Stimulated activated naive CD8-positive, alpha-beta T cell treated with anti-CD3 and anti-CD28 coated beads, Interleukin-15, Interleukin-2, amounts not matched to agents 100 ng/mL and 50 ng/mL, for 24 hours (primary cell): ENCODE measurements around the gene PJA2.

Source experiments
- H3K27ac Mint-ChIP-seq: one replicate; pipeline ENCODE4 v1.8.0; 2021; ENCODE audit warnings: mild to moderate bottlenecking, mixed read lengths
- H3K27me3 Mint-ChIP-seq: one replicate; pipeline ENCODE4 v1.8.0; 2021; ENCODE audit warnings: mixed read lengths
- H3K36me3 Mint-ChIP-seq: one replicate; pipeline ENCODE4 v1.8.0; 2021; ENCODE audit warnings: low read depth, mixed read lengths
- H3K4me1 Mint-ChIP-seq: one replicate; pipeline ENCODE4 v1.8.0; 2021; ENCODE audit warnings: low read depth, mixed read lengths
- H3K4me3 Mint-ChIP-seq: one replicate; pipeline ENCODE4 v1.8.0; 2021; ENCODE audit warnings: mild to moderate bottlenecking, mixed read lengths
- H3K9me3 Mint-ChIP-seq: one replicate; pipeline ENCODE4 v1.8.0; 2021; ENCODE audit warnings: mixed read lengths

The PJA2 gene

DNA sequence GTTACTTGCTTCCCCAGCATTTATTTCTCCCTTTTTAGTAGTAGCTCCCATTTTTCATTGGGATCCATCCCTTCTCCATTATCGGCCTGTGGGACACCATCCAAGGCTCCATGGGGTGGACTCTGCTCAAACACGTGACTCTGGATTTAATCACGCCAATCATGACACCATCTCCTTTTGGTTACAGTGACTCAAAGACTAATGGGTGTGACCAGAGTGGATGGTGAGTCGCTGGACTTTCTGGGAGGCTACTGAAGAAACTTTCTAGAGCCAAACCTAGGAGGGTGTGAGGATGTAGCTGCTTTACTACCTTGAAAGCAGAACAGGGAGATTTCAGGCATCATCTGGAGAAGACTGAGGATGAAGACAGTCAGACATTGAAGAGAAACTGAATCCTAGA, 93.1 kb downstream of the PJA2 start:
- Mint-ChIP-seq H3K36me3 (peaks cover 3% of the 10 kb centered on the region), H3K27me3 (no peaks in the 10 kb centered on the region), H3K4me3 (no peak overlapping the region), H3K27ac (no peak overlapping the region), H3K4me1 (no peaks in the 10 kb centered on the region), H3K9me3 (peaks cover 4% of the 10 kb centered on the region)

GRCh38 chr5:109315245-109315644, 94.5 kb downstream of the PJA2 start:
- H3K27ac Mint-ChIP-seq, result no peak overlapping the region
- H3K27me3 Mint-ChIP-seq, result no peaks in the 10 kb centered on the region
- H3K36me3 Mint-ChIP-seq, result peaks cover 1% of the 10 kb centered on the region
- H3K4me1 Mint-ChIP-seq, result no peaks in the 10 kb centered on the region
- peaks cover under 1% of the 10 kb centered on the region for H3K9me3 Mint-ChIP-seq
- H3K4me3 Mint-ChIP-seq, result no peak overlapping the region

DNA sequence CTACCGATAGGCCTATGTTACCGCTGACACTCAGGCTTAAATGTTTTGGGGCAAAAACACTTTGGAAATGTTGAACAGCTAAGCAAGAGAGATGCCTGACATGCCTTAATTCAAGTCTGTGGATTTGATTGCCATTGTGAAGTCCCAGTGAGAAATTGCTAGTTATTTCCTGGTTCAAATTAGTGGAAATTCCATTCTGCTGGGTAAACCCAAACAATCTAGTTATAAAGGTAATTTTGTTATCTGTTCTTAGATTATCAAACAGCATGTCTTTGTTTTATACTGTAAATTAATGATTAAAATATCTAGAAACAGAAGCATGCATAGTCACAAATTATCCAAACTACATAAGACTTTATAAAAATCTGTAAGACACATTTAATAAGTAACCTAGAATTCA, 96.6 kb downstream of the PJA2 start:
- H3K4me3 Mint-ChIP-seq, result no peak overlapping the region
- no peaks in the 10 kb centered on the region for H3K27me3 Mint-ChIP-seq
- H3K27ac Mint-ChIP-seq, result no peak overlapping the region
- no peaks in the 10 kb centered on the region for H3K36me3 Mint-ChIP-seq
- H3K9me3 Mint-ChIP-seq, result no peaks in the 10 kb centered on the region
- H3K4me1 Mint-ChIP-seq, result no peaks in the 10 kb centered on the region

DNA sequence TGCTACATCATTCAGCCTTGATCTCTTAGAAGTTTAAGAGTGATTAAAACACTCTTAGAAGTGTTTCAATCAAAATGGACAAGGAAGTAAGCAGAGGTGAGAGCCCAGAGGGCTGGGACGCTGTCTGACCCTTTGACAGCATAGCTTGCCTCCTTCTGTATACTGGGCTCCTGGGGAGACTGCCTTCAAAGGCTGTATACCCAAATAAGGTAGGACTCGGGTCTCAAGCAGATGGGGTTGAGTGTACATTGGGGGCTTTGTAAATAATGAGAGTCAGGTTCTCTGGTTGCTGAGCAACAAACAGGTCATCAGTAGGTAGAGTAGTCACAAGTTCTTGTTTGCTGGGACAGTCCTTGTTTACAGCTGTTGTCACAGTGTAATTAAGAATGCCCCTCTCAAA, 97.1 kb downstream of the PJA2 start:
- Mint-ChIP-seq H3K4me3 (no peak overlapping the region), H3K36me3 (no peaks in the 10 kb centered on the region), H3K27me3 (no peaks in the 10 kb centered on the region), H3K27ac (no peak overlapping the region), H3K4me1 (no peaks in the 10 kb centered on the region), H3K9me3 (no peaks in the 10 kb centered on the region)

DNA sequence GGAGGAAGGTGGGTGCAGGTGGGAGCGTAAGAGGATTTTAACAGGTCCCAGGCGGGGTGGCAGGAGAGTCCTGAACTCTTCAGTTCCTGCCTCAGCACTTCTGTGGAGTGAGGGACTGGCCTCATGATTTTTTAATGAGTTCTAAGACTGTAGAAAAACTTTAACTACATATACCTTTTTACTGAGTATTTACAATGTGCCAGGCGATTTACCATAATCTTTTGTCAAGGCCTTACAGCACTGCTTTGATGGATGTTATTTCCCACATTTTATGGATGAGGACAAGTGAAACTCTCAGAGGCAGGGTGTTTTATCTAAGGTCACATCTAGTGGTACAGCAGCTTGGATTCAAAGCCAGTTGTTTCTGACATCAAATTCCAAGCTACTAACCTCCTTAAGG, 99.5 kb downstream of the PJA2 start:
- Mint-ChIP-seq H3K9me3 (no peaks in the 10 kb centered on the region), H3K4me3 (no peak overlapping the region), H3K36me3 (no peaks in the 10 kb centered on the region), H3K27ac (no peak overlapping the region), H3K27me3 (no peaks in the 10 kb centered on the region), H3K4me1 (no peaks in the 10 kb centered on the region)

DNA sequence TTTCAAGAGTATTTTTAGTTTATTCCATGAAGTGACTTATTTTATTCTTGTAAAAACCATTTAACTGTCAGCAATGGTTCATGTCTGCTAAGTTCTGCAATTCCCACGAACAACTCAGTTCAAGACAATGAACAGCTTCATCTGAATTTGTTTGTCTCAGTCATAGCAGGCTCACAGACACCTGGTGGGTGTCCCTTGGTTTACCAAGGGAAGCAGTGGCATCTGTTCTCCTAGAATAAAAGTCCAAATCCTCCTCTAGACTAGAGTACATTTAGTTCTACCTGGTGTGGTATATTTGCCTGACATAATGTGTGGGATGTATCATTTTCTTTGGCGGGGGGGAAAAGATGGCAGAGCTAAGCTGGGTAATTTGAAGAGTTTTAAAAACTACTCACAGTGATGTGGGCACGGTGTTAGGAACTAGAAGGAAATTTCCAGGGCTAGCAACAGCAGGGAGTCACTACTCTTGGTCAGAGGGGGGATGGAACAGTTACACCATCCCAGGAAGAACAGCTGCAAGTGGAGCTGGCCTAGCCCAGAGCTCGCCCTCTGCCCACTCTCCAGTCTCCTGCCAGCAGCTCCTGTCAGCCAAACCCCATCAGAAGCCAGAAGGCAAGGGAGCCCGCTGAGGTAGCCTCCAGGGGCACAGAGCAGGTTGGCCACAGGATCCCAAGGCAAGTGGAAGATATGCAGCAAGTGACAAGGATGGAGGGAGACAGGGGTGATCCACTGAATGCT, 100.3 kb downstream of the PJA2 start:
- Mint-ChIP-seq H3K27ac (no peak overlapping the region), H3K4me1 (no peaks in the 10 kb centered on the region), H3K36me3 (no peaks in the 10 kb centered on the region), H3K9me3 (no peaks in the 10 kb centered on the region), H3K4me3 (no peak overlapping the region), H3K27me3 (no peaks in the 10 kb centered on the region)

- Mint-ChIP-seq H3K4me3 (no peak overlapping the region), H3K36me3 (no peaks in the 10 kb centered on the region), H3K4me1 (no peaks in the 10 kb centered on the region), H3K27ac (no peak overlapping the region), H3K27me3 (no peaks in the 10 kb centered on the region), H3K9me3 (no peaks in the 10 kb centered on the region)
Measured at GRCh38 chr5:109307951-109308350, 101.8 kb downstream of the PJA2 start.

DNA sequence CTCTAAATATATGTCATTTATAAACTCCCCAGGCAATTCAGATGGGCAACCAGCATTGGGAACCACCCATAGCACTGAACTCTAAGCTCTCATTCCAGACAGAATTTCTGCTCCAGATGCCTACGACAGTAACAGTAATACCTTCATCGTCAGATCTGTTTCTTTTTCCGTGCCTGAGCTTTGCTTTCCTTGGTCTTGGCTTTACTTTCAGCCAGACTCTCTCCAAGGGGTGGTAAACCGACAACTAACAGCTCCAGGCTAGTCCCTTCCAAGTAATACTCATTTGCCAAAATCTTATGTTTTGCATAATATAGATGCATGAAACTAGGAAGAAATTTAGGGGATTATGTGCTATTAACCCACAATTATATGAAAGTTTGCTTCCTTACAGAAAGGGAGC, 102.3 kb downstream of the PJA2 start:
- Mint-ChIP-seq H3K27me3 (no peaks in the 10 kb centered on the region), H3K4me1 (no peaks in the 10 kb centered on the region), H3K9me3 (no peaks in the 10 kb centered on the region), H3K36me3 (no peaks in the 10 kb centered on the region), H3K27ac (no peak overlapping the region), H3K4me3 (no peak overlapping the region)

DNA sequence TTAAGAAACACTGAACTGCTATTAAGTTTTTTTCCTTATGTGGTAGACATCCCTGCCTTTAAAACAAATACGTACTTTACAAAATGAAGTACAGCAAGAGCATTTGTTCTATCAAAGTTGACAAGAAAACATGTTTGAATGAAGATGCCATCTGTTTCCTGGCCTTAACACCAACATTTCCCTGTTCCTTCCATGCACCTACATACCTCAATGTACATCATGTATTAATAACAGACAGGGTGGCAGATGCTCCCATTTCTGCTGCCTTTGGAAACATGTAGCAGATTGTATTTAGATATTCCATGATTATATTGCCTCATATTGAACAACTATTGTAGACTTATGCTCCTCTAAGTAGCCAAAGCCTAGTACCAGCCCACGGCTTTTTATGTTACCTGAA, 104.4 kb downstream of the PJA2 start:
- Mint-ChIP-seq H3K4me1 (no peaks in the 10 kb centered on the region), H3K36me3 (no peaks in the 10 kb centered on the region), H3K9me3 (no peaks in the 10 kb centered on the region), H3K27me3 (no peaks in the 10 kb centered on the region), H3K27ac (no peak overlapping the region), H3K4me3 (no peak overlapping the region)

DNA sequence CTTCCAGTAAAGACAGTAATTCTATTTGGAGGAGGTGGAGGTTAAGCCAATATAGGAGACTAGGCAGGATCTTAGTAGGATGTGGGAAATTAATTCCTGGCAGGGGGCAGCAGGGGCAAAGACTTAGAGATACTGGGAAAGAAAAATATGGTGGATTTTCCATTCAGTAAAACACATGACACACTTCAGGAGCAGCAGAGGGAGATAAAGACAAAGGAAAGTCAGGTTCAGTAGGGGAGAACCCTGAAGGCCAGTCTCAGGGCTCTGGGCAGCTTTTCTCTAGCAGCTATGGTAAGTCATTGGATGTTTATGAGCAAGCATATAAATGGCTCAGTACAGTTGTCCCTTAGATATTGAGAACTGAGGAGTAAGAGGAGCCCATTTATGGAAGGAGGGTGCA, 105.5 kb downstream of the PJA2 start:
- Mint-ChIP-seq H3K36me3 (no peaks in the 10 kb centered on the region), H3K9me3 (no peaks in the 10 kb centered on the region), H3K27me3 (no peaks in the 10 kb centered on the region), H3K4me3 (no peak overlapping the region), H3K27ac (no peak overlapping the region), H3K4me1 (no peaks in the 10 kb centered on the region)

- H3K9me3 Mint-ChIP-seq, result no peaks in the 10 kb centered on the region
Measured at GRCh38 chr5:109300367-109300766, 109.4 kb downstream of the PJA2 start.

GRCh38 chr5:109299557-109299956, 110.2 kb downstream of the PJA2 start:
- H3K27me3 Mint-ChIP-seq, result no peaks in the 10 kb centered on the region
- H3K4me1 Mint-ChIP-seq, result no peaks in the 10 kb centered on the region
- no peak overlapping the region for H3K27ac Mint-ChIP-seq
- no peak overlapping the region for H3K4me3 Mint-ChIP-seq
- no peaks in the 10 kb centered on the region for H3K36me3 Mint-ChIP-seq
- peaks cover 4% of the 10 kb centered on the region for H3K9me3 Mint-ChIP-seq

More at GRCh38 chr5:109300367-109300766, 109.4 kb downstream of the PJA2 start:
- no peaks in the 10 kb centered on the region for H3K36me3 Mint-ChIP-seq
- H3K27ac Mint-ChIP-seq, result no peak overlapping the region
- no peak overlapping the region for H3K4me3 Mint-ChIP-seq
- no peaks in the 10 kb centered on the region for H3K4me1 Mint-ChIP-seq
- no peaks in the 10 kb centered on the region for H3K27me3 Mint-ChIP-seq

DNA sequence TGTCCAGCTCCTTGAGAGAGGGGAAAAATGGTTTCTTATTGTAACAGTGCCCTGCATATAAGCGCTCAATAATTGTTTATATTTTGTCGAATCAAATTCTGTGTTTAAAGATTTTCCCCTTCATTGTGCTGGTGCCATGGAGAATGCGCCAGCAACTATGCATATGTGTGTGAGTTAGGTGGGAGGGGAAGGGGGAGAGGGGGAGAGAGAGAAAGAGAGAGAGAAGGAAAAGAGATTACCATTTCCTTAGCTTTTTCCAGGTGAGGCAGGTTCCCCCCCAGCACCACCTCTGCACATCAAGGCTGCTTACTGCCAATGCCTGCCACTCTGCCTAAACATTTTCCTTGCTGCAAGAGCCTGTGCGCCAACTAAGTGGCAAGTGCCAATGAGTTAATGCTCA, 111.0 kb downstream of the PJA2 start:
- H3K27me3 Mint-ChIP-seq, result no peaks in the 10 kb centered on the region
- H3K4me1 Mint-ChIP-seq, result no peaks in the 10 kb centered on the region
- H3K36me3 Mint-ChIP-seq, result no peaks in the 10 kb centered on the region
- H3K4me3 Mint-ChIP-seq, result no peak overlapping the region
- no peak overlapping the region for H3K27ac Mint-ChIP-seq
- H3K9me3 Mint-ChIP-seq, result peaks cover 7% of the 10 kb centered on the region

GRCh38 chr5:109297900-109298299, 111.9 kb downstream of the PJA2 start:
- Mint-ChIP-seq H3K4me3 (no peak overlapping the region), H3K27ac (no peak overlapping the region), H3K9me3 (peaks cover 15% of the 10 kb centered on the region), H3K27me3 (no peaks in the 10 kb centered on the region), H3K36me3 (no peaks in the 10 kb centered on the region), H3K4me1 (no peaks in the 10 kb centered on the region)

- H3K27ac Mint-ChIP-seq, result no peak overlapping the region
- H3K4me3 Mint-ChIP-seq, result no peak overlapping the region
- H3K4me1 Mint-ChIP-seq, result no peaks in the 10 kb centered on the region
- no peaks in the 10 kb centered on the region for H3K27me3 Mint-ChIP-seq
- H3K9me3 Mint-ChIP-seq, result peaks cover 34% of the 10 kb centered on the region
- H3K36me3 Mint-ChIP-seq, result peaks cover 1% of the 10 kb centered on the region
Measured at GRCh38 chr5:109291090-109291489, 118.7 kb downstream of the PJA2 start.

DNA sequence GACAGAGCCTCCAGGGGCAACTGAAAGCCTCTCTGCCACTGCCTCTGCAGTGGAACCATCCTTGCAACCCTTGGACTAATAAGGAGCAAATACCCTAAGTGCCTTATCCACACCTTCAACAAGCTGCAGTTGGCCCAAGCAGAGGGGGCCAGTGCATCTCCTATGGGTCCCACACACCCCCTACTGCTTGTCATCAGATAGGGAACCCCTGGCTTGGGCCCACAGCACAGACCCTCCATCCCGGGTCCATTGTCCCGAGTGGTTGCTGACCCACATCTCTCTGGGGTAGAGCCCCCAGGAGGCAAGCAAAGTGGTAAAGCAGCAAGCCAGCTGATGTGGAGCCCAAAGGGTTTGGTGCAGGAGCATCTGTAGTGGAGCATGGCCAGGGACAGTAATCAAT, 119.5 kb downstream of the PJA2 start:
- Mint-ChIP-seq H3K27ac (no peak overlapping the region), H3K9me3 (peaks cover 41% of the 10 kb centered on the region), H3K36me3 (peaks cover 8% of the 10 kb centered on the region), H3K27me3 (no peaks in the 10 kb centered on the region), H3K4me1 (no peaks in the 10 kb centered on the region), H3K4me3 (no peak overlapping the region)
